ENCODE measurements around the gene KCNH5. TPM values are rescaled to one million over a fixed set of nuclear protein-coding genes. Genes with fewer than 3 reads are reported as not detected.

The KCNH5 gene
- total and polyA plus RNA-seq, 2 experiments from 2014 or later = 0.36 to 1.3 TPM

- WGBS (ENCODE audit: low lambda C conversion rate, missing lambda C conversion rate) = 46% methylated on average over 3 of the region's 3 CpGs
- no peaks in the 10 kb centered on the region for H3K36me3 ChIP-seq (replicated peaks; ENCODE audit: insufficient read depth, low read depth)
- H3K27me3 ChIP-seq = no peaks in the 10 kb centered on the region
- H2AFZ ChIP-seq = no peak overlapping the region
- no peaks in the 10 kb centered on the region for H3K9me2 ChIP-seq (replicated peaks; ENCODE audit: insufficient read depth)
- H3K4me1 ChIP-seq (ENCODE audit: insufficient read depth) = peaks cover 7% of the 10 kb centered on the region
- H3K4me3 ChIP-seq = no peak overlapping the region
- DNase-seq (ENCODE audit: low spot score) = no peak
- no peaks in the 10 kb centered on the region for H4K20me1 ChIP-seq (ENCODE audit: insufficient read depth, poor library complexity, severe bottlenecking)
- H3K9me3 ChIP-seq (ENCODE audit: low read depth) = no peaks in the 10 kb centered on the region
- TF ChIP-seq EZH2 (IDR thresholded peaks at IDR 0.05; ENCODE audit: borderline replicate concordance) (no peak), EZH2phosphoT487 (IDR thresholded peaks at IDR 0.05; ENCODE audit: low read depth, severe bottlenecking, unreplicated experiment) (no peak), CTCF (IDR thresholded peaks at IDR 0.05; ENCODE audit: poor library complexity) (no peak)
- H3K27ac ChIP-seq = no peak overlapping the region
- no peaks in the 10 kb centered on the region for H3K79me2 ChIP-seq
- no peak overlapping the region for H3K4me2 ChIP-seq
These were observed 335.5 kb downstream of the KCNH5 start for GRCh38 chr14:62709773-62710172.

- H3K79me2 ChIP-seq = no peaks in the 10 kb centered on the region
- peaks cover 20% of the 10 kb centered on the region for H3K4me1 ChIP-seq (ENCODE audit: insufficient read depth)
- no peak overlapping the region for H2AFZ ChIP-seq
- no peak for DNase-seq (ENCODE audit: low spot score)
- no peaks in the 10 kb centered on the region for H3K27me3 ChIP-seq
- no peak overlapping the region for H3K27ac ChIP-seq
- TF ChIP-seq EZH2phosphoT487 (IDR thresholded peaks at IDR 0.05; ENCODE audit: low read depth, severe bottlenecking, unreplicated experiment) (no peak), CTCF (IDR thresholded peaks at IDR 0.05; ENCODE audit: poor library complexity) (no peak), EZH2 (IDR thresholded peaks at IDR 0.05; ENCODE audit: borderline replicate concordance) (no peak)
- no peaks in the 10 kb centered on the region for H3K9me2 ChIP-seq (replicated peaks; ENCODE audit: insufficient read depth)
- H3K36me3 ChIP-seq (replicated peaks; ENCODE audit: insufficient read depth, low read depth) = no peaks in the 10 kb centered on the region
- no peaks in the 10 kb centered on the region for H4K20me1 ChIP-seq (ENCODE audit: insufficient read depth, poor library complexity, severe bottlenecking)
- no peak overlapping the region for H3K4me2 ChIP-seq
- H3K9me3 ChIP-seq (ENCODE audit: low read depth) = no peaks in the 10 kb centered on the region
- WGBS (ENCODE audit: low lambda C conversion rate, missing lambda C conversion rate) = 52% methylated on average over 2 of the region's 2 CpGs
- H3K4me3 ChIP-seq = no peak overlapping the region
These were observed 339.0 kb downstream of the KCNH5 start for GRCh38 chr14:62706217-62706616.

- no peak for TF ChIP-seq CTCF (IDR thresholded peaks at IDR 0.05; ENCODE audit: poor library complexity)
- TF ChIP-seq EZH2 (IDR thresholded peaks at IDR 0.05; ENCODE audit: borderline replicate concordance) = no peak
- no peak for TF ChIP-seq EZH2phosphoT487 (IDR thresholded peaks at IDR 0.05; ENCODE audit: low read depth, severe bottlenecking, unreplicated experiment)
- DNase-seq (ENCODE audit: low spot score) = no peak
- no peaks in the 10 kb centered on the region for H3K79me2 ChIP-seq
- H3K4me3 ChIP-seq = no peak overlapping the region
- no peaks in the 10 kb centered on the region for H3K9me2 ChIP-seq (replicated peaks; ENCODE audit: insufficient read depth)
- peak overlapping the region; percentile 94 for H3K27ac ChIP-seq
- WGBS (ENCODE audit: low lambda C conversion rate, missing lambda C conversion rate) = 94% methylated on average over 1 of the region's 1 CpG
- no peak overlapping the region for H3K4me2 ChIP-seq
- no peak overlapping the region for H2AFZ ChIP-seq
- peaks cover 38% of the 10 kb centered on the region for H3K4me1 ChIP-seq (ENCODE audit: insufficient read depth)
- H4K20me1 ChIP-seq (ENCODE audit: insufficient read depth, poor library complexity, severe bottlenecking) = no peaks in the 10 kb centered on the region
- H3K27me3 ChIP-seq = no peaks in the 10 kb centered on the region
- no peaks in the 10 kb centered on the region for H3K9me3 ChIP-seq (ENCODE audit: low read depth)
- H3K36me3 ChIP-seq (replicated peaks; ENCODE audit: insufficient read depth, low read depth) = no peaks in the 10 kb centered on the region
These were observed 347.8 kb downstream of the KCNH5 start for GRCh38 chr14:62697461-62697860.

- H3K9me3 ChIP-seq (ENCODE audit: low read depth) = no peaks in the 10 kb centered on the region
- no peak overlapping the region for H3K4me3 ChIP-seq
- H3K4me2 ChIP-seq = peak overlapping the region; percentile 64
- H2AFZ ChIP-seq = no peak overlapping the region
- H3K79me2 ChIP-seq = no peaks in the 10 kb centered on the region
- 89% methylated on average over 4 of the region's 4 CpGs for WGBS (ENCODE audit: low lambda C conversion rate, missing lambda C conversion rate)
- H3K4me1 ChIP-seq (ENCODE audit: insufficient read depth) = peaks cover 33% of the 10 kb centered on the region
- no peaks in the 10 kb centered on the region for H3K36me3 ChIP-seq (replicated peaks; ENCODE audit: insufficient read depth, low read depth)
- no peaks in the 10 kb centered on the region for H3K27me3 ChIP-seq
- H4K20me1 ChIP-seq (ENCODE audit: insufficient read depth, poor library complexity, severe bottlenecking) = no peaks in the 10 kb centered on the region
- peak overlapping the region; percentile 94 for H3K27ac ChIP-seq
- no peaks in the 10 kb centered on the region for H3K9me2 ChIP-seq (replicated peaks; ENCODE audit: insufficient read depth)
- TF ChIP-seq EZH2 (IDR thresholded peaks at IDR 0.05; ENCODE audit: borderline replicate concordance) = no peak
- no peak for TF ChIP-seq EZH2phosphoT487 (IDR thresholded peaks at IDR 0.05; ENCODE audit: low read depth, severe bottlenecking, unreplicated experiment)
- no peak for TF ChIP-seq CTCF (IDR thresholded peaks at IDR 0.05; ENCODE audit: poor library complexity)
- no peak for DNase-seq (ENCODE audit: low spot score)
These were observed 348.3 kb downstream of the KCNH5 start for GRCh38 chr14:62696929-62697328.

Measured in hepatocyte (in vitro differentiated cells).